GM19025 (cell line): ENCODE results near the gene CNTNAP5.

Experiments
- ATAC-seq: cut with Tn5 transposase; IDR thresholded peaks from one replicate; pipeline ENCODE4 v1.9.1; 2021; ENCODE audit warnings: mild to moderate bottlenecking, low read depth, moderate library complexity; ENCODE audit not compliant: unreplicated experiment

The CNTNAP5 gene

GRCh38 chr2:124933883-124934282 lies 908.8 kb downstream of the CNTNAP5 start:
- ATAC-seq, result no peak

- ATAC-seq, result no peak
Observed at GRCh38 chr2:124953921-124954320, 928.8 kb downstream of the CNTNAP5 start.

DNA sequence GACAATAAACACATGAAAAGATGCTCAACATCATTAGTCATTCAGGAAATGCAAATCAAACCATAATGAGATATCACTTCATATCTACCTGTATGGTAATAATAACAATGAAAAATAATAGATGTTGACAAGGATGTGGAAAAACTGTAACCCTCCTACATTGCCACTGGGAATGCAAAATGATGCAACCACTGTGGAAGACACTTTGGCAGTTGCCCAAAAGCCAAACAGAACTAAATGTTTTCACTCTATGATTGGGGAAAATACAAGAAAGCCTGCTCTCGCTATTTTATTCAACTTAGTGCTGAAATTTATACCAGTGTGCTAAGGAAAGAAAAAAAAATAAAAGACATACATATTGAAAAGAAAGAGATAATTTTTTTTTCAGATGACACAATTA lies 934.5 kb downstream of the CNTNAP5 start:
- no peak for ATAC-seq

GRCh38 chr2:124961132-124961531 lies 936.0 kb downstream of the CNTNAP5 start:
- no peak for ATAC-seq
